Motor neuron (in vitro differentiated cells): ENCODE results near the gene INPP5A. TPM values are rescaled to one million over a fixed set of nuclear protein-coding genes. Genes with fewer than 3 reads are reported as not detected.
A peak's percentile ranks its signal among the peaks of the same experiment; 100 is the strongest.
"Not testable (repeated sequence)": the region's sequence is repeated elsewhere in the genome, so short reads cannot be mapped to it uniquely, and the experiment has no call there.

Experiments used
- ATAC-seq, 8 experiments: fragments of 200-7000 bp; cut with Tn5 transposase; replicated peaks in 6 of 8; 2 replicates each; pipeline ENCODE4 v1.8.0; 2021; ENCODE audit warnings: mild to moderate bottlenecking in 8 of 8, moderate library complexity in 8 of 8
- H3K27ac ChIP-seq, 2 donors: fragments of 250-450 bp; sonication (Bioruptor Pico); 2 replicates each; pipeline ENCODE4 v1.9.0; 2021; ENCODE audit warnings: antibody characterized with exemption in 2 of 2, mild to moderate bottlenecking in 2 of 2, moderate library complexity in 1 of 2
- H3K4me1 ChIP-seq, 2 donors: fragments of 250-450 bp; sonication (Bioruptor Pico); replicated peaks in 1 of 2; 2 replicates each; pipeline ENCODE4 v1.6.1; 2021; ENCODE audit warnings: antibody characterized with exemption in 2 of 2, mild to moderate bottlenecking in 2 of 2, moderate library complexity in 1 of 2
- H3K4me3 ChIP-seq, 5 donors: fragments of 250-450 bp; sonication (Bioruptor Pico); 2 replicates each; pipeline ENCODE4 v1.9.0; 2021; ENCODE audit warnings: antibody characterized with exemption in 5 of 5, mild to moderate bottlenecking in 5 of 5, moderate library complexity in 4 of 5
- WGBS, 10 experiments: fragments of 450-650 bp; shearing (Covaris generic); methylation state at CpG; one replicate each; pipeline ENCODE4 v1.0.0; 2022; 5-methylcytosine and 5-hydroxymethylcytosine counted together
- in situ Hi-C, 9 experiments: fragments of 400-800 bp; cut with MboI; loops; one replicate each; pipeline ENCODE4 v1.15.0; 2021; ENCODE audit warnings: low sequenced_read_pairs in 9 of 9, low pct_unique_long_range_greater_than_20kb in 2 of 9; ENCODE audit not compliant: unreplicated experiment in 9 of 9
- total RNA-seq, 8 experiments: library from RNA; unstranded; fragments of 300-600 nt; gene quantifications; 2 replicates each; pipeline versions ENCODE4 v1.2.3 to v1.2.4, GENCODE V29; 2022

The INPP5A gene
- total RNA-seq, 8 experiments from 2014 or later = 13.2 to 45.0 (median 17.9) TPM

- ATAC-seq = no peak
- WGBS, 10 experiments = 79 to 100% (median 95%) methylated on average over 1 to 10 of the region's 14 CpGs
- no peak overlapping the region for H3K4me3 ChIP-seq
- in situ Hi-C loops = no loop called here
- no peak overlapping the region for H3K27ac ChIP-seq
- H3K4me1 ChIP-seq = peaks cover 8 to 11% of the 10 kb centered on the region in 2 donors
Observed at GRCh38 chr10:132592790-132593383, 55.3 kb downstream of the INPP5A start.

DNA sequence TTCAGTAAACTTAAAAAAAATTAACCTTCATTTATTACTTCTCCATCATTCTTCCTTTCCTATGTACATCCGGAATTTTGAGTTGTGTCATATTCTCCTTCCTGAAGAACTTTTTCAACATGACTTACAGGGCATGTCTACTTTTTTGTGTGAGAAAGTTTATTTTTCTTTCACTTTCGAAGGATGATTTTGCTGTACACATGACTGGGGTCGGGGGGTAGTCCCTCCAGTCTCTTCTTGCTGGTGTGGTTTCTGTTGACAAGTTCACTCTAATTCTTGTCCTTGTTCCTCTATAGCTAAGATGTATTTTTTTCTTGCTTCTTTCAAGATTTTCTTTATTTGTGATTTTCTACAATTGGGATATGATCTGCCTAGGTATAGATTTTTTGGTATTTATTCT, 55.8 kb downstream of the INPP5A start:
- ATAC-seq = no peak
- H3K4me1 ChIP-seq = peaks cover 8 to 11% of the 10 kb centered on the region in 2 donors
- H3K4me3 ChIP-seq = no peak overlapping the region
- H3K27ac ChIP-seq = no peak overlapping the region
- in situ Hi-C loops = no loop called here
- 46 to 95% (median 85%) methylated on average over 2 to 3 of the region's 3 CpGs for WGBS, 10 experiments

DNA sequence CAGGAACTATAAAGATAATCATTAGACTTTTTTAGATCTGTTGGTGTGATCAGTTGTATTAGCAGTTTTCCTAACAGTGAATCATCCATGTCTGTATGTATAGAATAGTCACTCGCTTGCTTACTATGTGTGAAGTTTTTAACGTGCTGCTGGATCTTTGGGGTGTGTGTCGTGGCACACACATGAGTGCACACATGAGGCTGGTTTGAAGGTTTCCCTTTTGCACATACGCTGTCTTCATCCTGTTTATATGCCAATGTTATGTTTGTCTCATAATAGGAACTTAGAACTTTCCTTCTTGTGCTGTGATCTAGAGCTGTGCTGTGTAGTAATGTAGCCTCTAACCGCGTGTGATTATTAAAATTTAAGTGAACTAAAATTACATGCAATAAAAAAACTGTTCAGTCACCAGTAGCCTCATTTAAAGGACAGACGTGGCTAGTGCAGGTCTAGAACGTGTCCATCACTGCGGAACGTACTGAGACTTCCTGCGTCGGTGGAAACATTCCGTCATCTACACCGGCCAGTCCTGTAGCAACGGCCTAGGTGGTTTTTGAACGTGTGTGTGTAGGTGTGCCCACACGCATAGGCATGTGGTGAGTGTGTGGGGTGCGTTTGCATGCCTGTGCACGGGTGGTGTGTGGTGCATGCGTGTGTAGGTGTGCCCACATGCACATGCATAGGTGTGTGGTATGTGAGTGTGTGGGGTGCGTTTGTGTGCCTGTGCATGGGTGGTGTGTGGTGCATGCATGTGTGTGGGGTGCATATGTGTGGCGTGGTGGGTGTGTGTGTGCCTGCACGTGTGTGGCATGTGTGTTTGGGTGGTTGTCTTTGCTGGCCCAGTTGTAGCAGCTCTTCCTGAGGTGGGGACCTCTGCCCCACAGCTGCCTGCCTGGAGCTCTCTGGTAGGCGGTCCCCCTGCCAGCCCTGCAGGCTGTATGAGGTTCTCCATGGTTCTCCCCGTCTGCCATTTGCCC, 56.6 kb downstream of the INPP5A start:
- WGBS, 10 experiments = 29 to 97% (median 74%) methylated on average over 1 to 19 of the region's 25 CpGs; no CpG with 5 or more reads in 1 of the 10 experiments
- H3K4me1 ChIP-seq = peaks cover 8 to 11% of the 10 kb centered on the region in 2 donors
- ATAC-seq = peak in 5 of 8 experiments; percentile 24 to 64 (median 43)
- in situ Hi-C loops = no loop called here
- H3K27ac ChIP-seq = no peak overlapping the region
- no peak overlapping the region for H3K4me3 ChIP-seq

- H3K27ac ChIP-seq = no peak overlapping the region
- no peak overlapping the region for H3K4me3 ChIP-seq
- in situ Hi-C loops = no loop called here
- 59 to 95% (median 80%) methylated on average over 1 to 11 of the region's 11 CpGs; no CpG with 5 or more reads in 3 of the 10 experiments for WGBS, 10 experiments
- peaks cover 8 to 11% of the 10 kb centered on the region in 2 donors for H3K4me1 ChIP-seq
- no peak for ATAC-seq
Observed at GRCh38 chr10:132595021-132595420, 57.4 kb downstream of the INPP5A start.

GRCh38 chr10:132595854-132596253, 58.3 kb downstream of the INPP5A start:
- 50 to 100% (median 87%) methylated on average over 1 to 7 of the region's 7 CpGs; no CpG with 5 or more reads in 1 of the 10 experiments for WGBS, 10 experiments
- no peak overlapping the region for H3K27ac ChIP-seq
- ATAC-seq = no peak
- in situ Hi-C loops = no loop called here
- peaks cover 8 to 11% of the 10 kb centered on the region in 2 donors for H3K4me1 ChIP-seq
- no peak overlapping the region for H3K4me3 ChIP-seq

DNA sequence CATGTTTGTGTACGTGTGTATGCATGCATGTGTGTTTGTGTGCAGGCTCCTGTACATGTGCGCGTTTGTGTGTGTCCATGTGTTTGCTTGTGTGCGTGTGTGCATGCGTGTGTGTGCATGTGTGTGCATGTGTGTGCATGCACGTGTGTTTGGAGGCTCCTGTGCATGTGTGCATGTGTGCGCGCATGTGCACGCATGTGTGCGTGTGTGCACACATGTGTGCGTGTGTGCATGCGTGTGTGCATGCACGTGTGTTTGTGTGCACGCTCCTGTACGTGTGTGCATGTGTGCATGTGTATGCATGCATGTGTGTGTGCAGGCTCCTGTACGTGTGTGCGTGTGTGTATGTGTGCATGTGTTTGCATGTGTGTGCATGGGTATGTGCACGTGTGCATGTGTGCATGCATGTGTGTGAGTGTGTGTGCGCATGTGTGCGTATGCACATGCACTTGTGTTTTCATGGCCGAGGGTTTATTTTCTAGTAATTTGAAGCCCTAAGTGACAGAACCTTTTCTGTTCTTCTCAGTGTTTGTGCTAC, 59.2 kb downstream of the INPP5A start:
- 52 to 99% (median 89%) methylated on average over 3 to 15 of the region's 21 CpGs; no CpG with 5 or more reads in 4 of the 10 experiments for WGBS, 10 experiments
- in situ Hi-C loops = no loop called here
- H3K27ac ChIP-seq = no peak overlapping the region
- peaks cover 6 to 8% of the 10 kb centered on the region in 2 donors for H3K4me1 ChIP-seq
- no peak overlapping the region for H3K4me3 ChIP-seq
- no peak for ATAC-seq

DNA sequence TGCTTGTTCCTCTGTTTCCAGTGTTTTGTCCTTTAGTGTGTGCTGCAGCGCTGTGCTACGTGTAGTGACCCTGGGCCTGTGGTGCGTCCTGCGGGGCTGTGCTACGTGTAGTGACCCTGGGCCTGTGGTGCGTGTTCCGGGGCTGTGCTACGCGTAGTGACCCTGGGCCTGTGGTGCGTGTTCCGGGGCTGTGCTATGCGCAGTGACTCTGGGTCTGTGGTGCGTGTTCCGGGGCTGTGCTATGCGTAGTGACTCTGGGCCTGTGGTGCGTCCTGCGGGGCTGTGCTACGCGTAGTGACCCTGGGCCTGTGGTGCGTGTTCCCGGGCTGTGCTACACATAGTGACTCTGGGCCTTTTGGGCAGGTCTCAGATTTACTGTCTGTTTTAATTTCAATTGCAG, 60.1 kb downstream of the INPP5A start:
- no peak overlapping the region for H3K27ac ChIP-seq
- 86 to 100% (median 100%) methylated on average over 1 to 6 of the region's 21 CpGs; no CpG with 5 or more reads in 5 of the 10 experiments for WGBS, 10 experiments
- no peak overlapping the region for H3K4me3 ChIP-seq
- H3K4me1 ChIP-seq = peaks cover 6 to 8% of the 10 kb centered on the region in 2 donors
- no peak for ATAC-seq
- in situ Hi-C loops = no loop called here

DNA sequence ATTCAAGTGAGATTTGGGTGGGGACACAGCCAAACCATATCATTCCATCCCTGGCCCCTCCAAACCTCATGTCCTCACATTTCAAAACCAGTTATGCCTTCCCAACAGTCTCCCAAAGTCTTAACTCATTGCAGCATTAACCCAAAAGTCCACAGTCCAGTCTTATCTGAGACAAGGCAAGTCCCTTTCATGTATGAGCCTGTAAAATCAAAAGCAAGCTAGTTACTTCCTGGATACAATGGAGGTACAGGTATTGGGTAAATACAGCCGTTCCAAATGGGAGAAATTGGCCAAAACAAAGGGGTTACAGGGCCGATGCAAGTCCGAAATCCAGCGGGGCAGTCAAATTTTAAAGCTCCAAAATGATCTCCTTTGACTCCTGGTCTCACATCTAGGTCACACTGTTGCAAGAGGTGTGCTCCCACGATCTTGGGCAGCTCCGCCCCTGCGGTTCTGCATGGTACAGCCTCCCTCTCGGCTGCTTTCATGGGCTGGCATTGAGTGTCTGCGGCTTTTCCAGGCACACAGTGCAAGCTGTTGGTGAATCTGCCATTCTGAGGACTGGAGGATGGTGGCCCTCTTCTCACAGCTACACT, 61.5 kb downstream of the INPP5A start:
- 81 to 100% (median 87%) methylated on average over 3 to 5 of the region's 9 CpGs; no CpG with 5 or more reads in 6 of the 10 experiments for WGBS, 10 experiments
- H3K27ac ChIP-seq, ATAC-seq, H3K4me3 ChIP-seq, in situ Hi-C loops, H3K4me1 ChIP-seq: not testable (repeated sequence)

GRCh38 chr10:132599732-132600131, 62.1 kb downstream of the INPP5A start:
- Histone ChIP-seq H3K27ac (no peak overlapping the region), H3K4me3 (no peak overlapping the region), H3K4me1 (peaks cover 5% of the 10 kb centered on the region in 2 donors)
- no peak for ATAC-seq
- 90 to 100% (median 93%) methylated on average over 1 to 3 of the region's 3 CpGs; no CpG with 5 or more reads in 5 of the 10 experiments for WGBS, 10 experiments
- in situ Hi-C loops = no loop called here

DNA sequence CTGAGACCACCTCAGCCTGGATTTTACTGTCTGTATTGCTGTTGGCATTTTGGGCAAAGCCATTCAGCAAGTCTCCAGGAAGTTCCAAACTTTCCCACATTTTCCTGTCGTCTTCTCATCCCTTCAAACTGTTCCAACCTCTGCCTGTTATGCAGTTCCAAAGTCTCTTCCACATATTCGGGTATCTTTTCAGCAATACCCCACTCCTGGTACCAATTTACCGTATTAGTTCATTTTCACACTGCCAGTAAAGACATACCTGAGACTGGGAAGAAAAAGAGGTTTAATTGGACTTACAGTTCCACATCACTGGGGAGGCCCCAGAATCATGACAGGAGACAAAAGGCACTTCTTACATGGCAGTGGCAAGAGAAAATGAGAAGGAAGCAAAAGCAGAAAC, 62.8 kb downstream of the INPP5A start:
- H3K4me1 ChIP-seq = peaks cover 0 to 3% of the 10 kb centered on the region in 2 donors
- H3K27ac ChIP-seq = no peak overlapping the region
- H3K4me3 ChIP-seq = no peak overlapping the region
- 69 to 100% (median 95%) methylated on average over 1 to 2 of the region's 3 CpGs for WGBS, 10 experiments
- in situ Hi-C loops = no loop called here
- no peak for ATAC-seq

DNA sequence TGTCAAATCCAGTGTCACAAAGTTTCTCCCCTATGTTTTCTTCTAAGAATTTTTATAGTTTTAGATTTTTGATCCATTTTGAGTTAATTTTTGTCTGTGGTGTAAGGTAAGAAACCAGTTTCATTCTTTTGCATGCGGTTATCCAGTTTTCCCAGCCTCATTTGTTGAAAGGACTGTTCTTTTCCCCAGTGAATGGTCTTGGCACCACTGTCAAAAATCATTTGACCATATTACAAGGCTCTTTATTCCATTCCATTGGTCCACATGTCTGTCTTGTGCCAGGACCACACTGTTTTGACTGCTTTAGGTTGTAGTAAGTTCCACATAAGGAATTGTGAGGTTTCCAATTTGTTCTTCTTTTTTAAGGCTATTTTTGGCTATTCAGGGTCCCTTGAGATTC, 64.0 kb downstream of the INPP5A start:
- no peak overlapping the region for H3K27ac ChIP-seq
- WGBS, 10 experiments = 88 to 100% (median 100%) methylated on average over 1 of the region's 1 CpG; no CpG with 5 or more reads in 1 of the 10 experiments
- no peak overlapping the region for H3K4me3 ChIP-seq
- in situ Hi-C loops = no loop called here
- H3K4me1 ChIP-seq = peaks cover 0 to 3% of the 10 kb centered on the region in 2 donors
- no peak for ATAC-seq

GRCh38 chr10:132602614-132603013, 65.0 kb downstream of the INPP5A start:
- in situ Hi-C loops = no loop called here
- Histone ChIP-seq H3K4me3 (no peak overlapping the region), H3K27ac (no peak overlapping the region), H3K4me1 (peaks cover 0 to 13% of the 10 kb centered on the region in 2 donors)
- ATAC-seq = no peak
- 0 to 100% (median 83%) methylated on average over 1 to 6 of the region's 6 CpGs; no CpG with 5 or more reads in 1 of the 10 experiments for WGBS, 10 experiments
